ENCODE measurements around the gene USP10.
"Not testable (repeated sequence)": the region's sequence is repeated elsewhere in the genome, so short reads cannot be mapped to it uniquely, and the experiment has no call there.

Gene USP10

GRCh38 chr16:84672276-84673202 lies 27.3 kb upstream of the USP10 start:
- peak; percentile 77 to 84 for DNase-seq (ENCODE audit: low read depth in 2 of 2)

GRCh38 chr16:84673203-84673535 lies 26.6 kb upstream of the USP10 start:
- no peak for DNase-seq (ENCODE audit: low read depth in 2 of 2)

- DNase-seq (ENCODE audit: low read depth in 2 of 2) = no peak
These were observed 26.2 kb upstream of the USP10 start for GRCh38 chr16:84673561-84673960.

- DNase-seq (ENCODE audit: low read depth in 2 of 2) = no peak
These were observed 24.4 kb upstream of the USP10 start for GRCh38 chr16:84675423-84675822.

- DNase-seq (ENCODE audit: low read depth in 2 of 2) = no peak
These were observed 23.9 kb upstream of the USP10 start for GRCh38 chr16:84675884-84676283.

- no peak for DNase-seq (ENCODE audit: low read depth in 2 of 2)
These were observed 22.6 kb upstream of the USP10 start for GRCh38 chr16:84677017-84677803.

- DNase-seq (ENCODE audit: low read depth in 2 of 2) = no peak
These were observed 22.0 kb upstream of the USP10 start for GRCh38 chr16:84677849-84678248.

GRCh38 chr16:84678541-84678940 lies 21.3 kb upstream of the USP10 start:
- DNase-seq (ENCODE audit: low read depth in 2 of 2) = no peak

GRCh38 chr16:84680165-84680842 lies 19.5 kb upstream of the USP10 start:
- no peak for DNase-seq (ENCODE audit: low read depth in 2 of 2)

- no peak for DNase-seq (ENCODE audit: low read depth in 2 of 2)
These were observed 18.8 kb upstream of the USP10 start for GRCh38 chr16:84680843-84681629.

GRCh38 chr16:84683691-84684591 lies 15.9 kb upstream of the USP10 start:
- no peak for DNase-seq (ENCODE audit: low read depth in 2 of 2)

- no peak for DNase-seq (ENCODE audit: low read depth in 2 of 2)
These were observed 15.2 kb upstream of the USP10 start for GRCh38 chr16:84684592-84684965.

GRCh38 chr16:84685210-84685609 lies 14.6 kb upstream of the USP10 start:
- no peak for DNase-seq (ENCODE audit: low read depth in 2 of 2)

- no peak for DNase-seq (ENCODE audit: low read depth in 2 of 2)
These were observed 13.0 kb upstream of the USP10 start for GRCh38 chr16:84686707-84687298.

- DNase-seq (ENCODE audit: low read depth in 2 of 2) = no peak
These were observed 12.1 kb upstream of the USP10 start for GRCh38 chr16:84687715-84688114.

- DNase-seq (ENCODE audit: low read depth in 2 of 2) = not testable (repeated sequence)
These were observed 11.6 kb upstream of the USP10 start for GRCh38 chr16:84688163-84688562.

GRCh38 chr16:84689111-84689510 lies 10.7 kb upstream of the USP10 start:
- no peak for DNase-seq (ENCODE audit: low read depth in 2 of 2)

- DNase-seq (ENCODE audit: low read depth in 2 of 2) = no peak
These were observed 9.5 kb upstream of the USP10 start for GRCh38 chr16:84690088-84690819.

GRCh38 chr16:84692451-84693214 lies 7.2 kb upstream of the USP10 start:
- DNase-seq (ENCODE audit: low read depth in 2 of 2) = no peak
